Colonic mucosa (tissue), 4 donors: ENCODE data around the gene WNT7B. TPM values are rescaled to one million over a fixed set of nuclear protein-coding genes. Genes with fewer than 3 reads are reported as not detected.

Source experiments
- DNase-seq: peaks from one replicate; pipeline ENCODE4 v3.0.0-alpha.2; 2020
- H3K27ac ChIP-seq: fragments of 200-600 bp; one replicate; pipeline ENCODE4 v1.8.0; 2021
- H3K27me3 ChIP-seq: fragments of 200-600 bp; one replicate; pipeline ENCODE4 v1.8.0; 2021
- H3K36me3 ChIP-seq: fragments of 200-600 bp; one replicate; pipeline ENCODE4 v1.8.0; 2021
- H3K4me1 ChIP-seq: fragments of 200-600 bp; one replicate; pipeline ENCODE4 v1.8.0; 2021; ENCODE audit warnings: mild to moderate bottlenecking
- H3K4me3 ChIP-seq: fragments of 200-600 bp; one replicate; pipeline ENCODE4 v1.8.0; 2021
- H3K9ac ChIP-seq, 2 donors: one replicate each; pipeline ENCODE4 v1.7.0; 2013; ENCODE audit warnings: control low read depth in 2 of 2, low read depth in 2 of 2, low read length in 2 of 2
- H3K9me3 ChIP-seq: fragments of 200-600 bp; one replicate; pipeline ENCODE4 v1.8.0; 2021
- CTCF ChIP-seq: fragments of 200-600 bp; IDR thresholded peaks from one replicate; pipeline ENCODE4 v1.8.0; 2022; ENCODE audit warnings: antibody characterized with exemption, mild to moderate bottlenecking
- intact Hi-C: fragments of 100-400 bp; cut with DNase I; formaldehyde crosslinking; loops from one replicate; pipeline ENCODE4 v1.14.1; 2022
- total RNA-seq, 2 donors: library from RNA; stranded (reverse); fragmentation: NEBNext Ultra II Directional in 1 of 2; extraction: Animal tissue kit (Norgen Biotek cat#: 25700) in 1 of 2; gene quantifications; one replicate each; pipeline ENCODE4 v1.2.1, GENCODE V29; 2021
- donor health status: healthy.
- donor health status: DM: no; HTN: no; CAD: no.
- donor health status: DM: no; HTN: no; CAD: no.

WNT7B gene
- total RNA-seq, 2 donors from 2014 or later = 0.12 TPM; not detected in 1

GRCh38 chr22:46010207-46010867 lies 33.4 kb upstream of the WNT7B start:
- H3K27me3 ChIP-seq = no peaks in the 10 kb centered on the region
- H3K9me3 ChIP-seq = no peaks in the 10 kb centered on the region
- no peak overlapping the region for H3K27ac ChIP-seq
- intact Hi-C loops = no loop called here
- no peak for DNase-seq
- H3K36me3 ChIP-seq = no peaks in the 10 kb centered on the region
- no peak for TF ChIP-seq CTCF
- no peak overlapping the region for H3K9ac ChIP-seq
- H3K4me1 ChIP-seq = peaks cover 20% of the 10 kb centered on the region
- H3K4me3 ChIP-seq = no peak overlapping the region

GRCh38 chr22:46009730-46010129 lies 32.8 kb upstream of the WNT7B start:
- Histone ChIP-seq H3K4me1 (peaks cover 20% of the 10 kb centered on the region), H3K27ac (no peak overlapping the region), H3K27me3 (no peaks in the 10 kb centered on the region), H3K36me3 (no peaks in the 10 kb centered on the region), H3K9ac (no peak overlapping the region), H3K9me3 (no peaks in the 10 kb centered on the region), H3K4me3 (no peak overlapping the region)
- no peak for DNase-seq
- no peak for TF ChIP-seq CTCF
- intact Hi-C loops = no loop called here

- Histone ChIP-seq H3K27me3 (no peaks in the 10 kb centered on the region), H3K9ac (no peak overlapping the region), H3K27ac (no peak overlapping the region), H3K4me1 (peaks cover 20% of the 10 kb centered on the region), H3K4me3 (no peak overlapping the region), H3K9me3 (no peaks in the 10 kb centered on the region), H3K36me3 (no peaks in the 10 kb centered on the region)
- TF ChIP-seq CTCF = no peak
- no peak for DNase-seq
- intact Hi-C loops = no loop called here
Observed at GRCh38 chr22:46008836-46009596, 32.1 kb upstream of the WNT7B start.

GRCh38 chr22:46008291-46008690 lies 31.3 kb upstream of the WNT7B start:
- Histone ChIP-seq H3K9me3 (no peaks in the 10 kb centered on the region), H3K36me3 (no peaks in the 10 kb centered on the region), H3K4me3 (no peak overlapping the region), H3K4me1 (peaks cover 20% of the 10 kb centered on the region), H3K9ac (peak overlapping the region in 1 of 2 donors; percentile 54), H3K27me3 (no peaks in the 10 kb centered on the region), H3K27ac (peak overlapping the region; percentile 55)
- DNase-seq = no peak
- intact Hi-C loops = no loop called here
- TF ChIP-seq CTCF = no peak

- H3K9ac ChIP-seq = peak overlapping the region; percentile 26 to 66
- intact Hi-C loops = no loop called here
Observed at GRCh38 chr22:46007848-46008261, 30.9 kb upstream of the WNT7B start.

More at GRCh38 chr22:46007848-46008261, 30.9 kb upstream of the WNT7B start:
- Histone ChIP-seq H3K4me3 (no peak overlapping the region), H3K27me3 (no peaks in the 10 kb centered on the region), H3K27ac (peak overlapping the region; percentile 55), H3K9me3 (no peaks in the 10 kb centered on the region), H3K4me1 (peaks cover 16% of the 10 kb centered on the region), H3K36me3 (no peaks in the 10 kb centered on the region)
- DNase-seq = no peak
- no peak for TF ChIP-seq CTCF
